ENCODE measurements around the gene CIC. TPM values are rescaled to one million over a fixed set of nuclear protein-coding genes. Genes with fewer than 3 reads are reported as not detected.
A peak's percentile ranks its signal among the peaks of the same experiment; 100 is the strongest.

Gene CIC
- total and polyA plus RNA-seq, 9 of the 15 experiments (the other 6 are each of a cell fraction or from before 2014, with no cell fraction given) = 0.07 to 44.7 (median 8.6) TPM

DNA sequence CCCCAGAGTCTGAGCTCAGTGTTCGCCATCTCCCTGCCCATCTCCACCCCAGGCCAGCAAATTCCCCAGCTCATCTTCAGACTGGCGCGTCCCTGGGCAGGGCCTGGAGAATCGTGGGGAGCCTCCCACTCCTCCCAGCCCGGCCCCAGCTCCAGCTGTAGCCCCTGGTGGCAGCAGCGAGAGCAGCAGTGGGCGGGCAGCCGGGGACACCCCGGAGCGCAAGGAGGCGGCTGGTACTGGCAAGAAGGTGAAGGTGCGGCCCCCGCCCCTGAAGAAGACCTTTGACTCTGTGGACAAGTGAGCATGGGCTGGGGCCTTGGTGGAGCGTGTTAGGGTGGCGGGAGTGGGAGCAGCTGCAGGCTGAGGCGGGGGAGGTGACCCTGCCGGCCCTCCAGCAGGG, 24.5 kb downstream of the CIC start:
- Histone ChIP-seq H3K79me2 (ENCODE audit: control insufficient read depth, insufficient read depth, low read length) (no peaks in the 10 kb centered on the region), H2AFZ (ENCODE audit: low read depth, low read length) (no peak overlapping the region), H3K9me3 (replicated peaks; ENCODE audit: control insufficient read depth, insufficient read depth, low read depth, low read length) (no peaks in the 10 kb centered on the region), H3K4me3 (no peak overlapping the region), H3K4me2 (ENCODE audit: insufficient read depth, low read length) (no peak overlapping the region), H4K20me1 (replicated peaks; ENCODE audit: control insufficient read depth, insufficient read depth, low read length) (peaks cover 7% of the 10 kb centered on the region; the same call in 1 of the 2 replicates), H3K4me1 (replicated peaks in 1 of 2; ENCODE audit: control insufficient read depth in 2 of 2, insufficient read depth in 2 of 2, low read length in 2 of 2) (peaks cover 0 to 68% of the 10 kb centered on the region in 2 experiments; a peak in 3 of 5 replicates), H3K27ac (ENCODE audit: extremely low read depth, low read depth, low read length) (no peak overlapping the region), H3K9me1 (ENCODE audit: control insufficient read depth, insufficient read depth, low read length) (no peaks in the 10 kb centered on the region), H3K9ac (ENCODE audit: insufficient read depth in 1 of 2, low read depth in 2 of 2, low read length in 2 of 2) (0 out of 4 replicates have a peak overlapping the region, but pooled peaks of 1 of the 2 experiments have one; percentile 9), H3K36me3 (ENCODE audit: control insufficient read depth, insufficient read depth, low read length) (peaks cover 89% of the 10 kb centered on the region; the same call in 2 of the 3 replicates), H3K27me3 (ENCODE audit: control insufficient read depth in 2 of 2, insufficient read depth in 2 of 2, low read length in 2 of 2) (no peaks in the 10 kb centered on the region)
- ChIA-PET POLR2A (interaction anchor here (0.6 to 1.2 kb wide), 3 partner anchors 8 to 47 kb away, joined by 3 to 5 read pairs (median 3); partner anchors contain the start of genes PAFAH1B3 and PRR19), CTCF (ENCODE audit: low intra/inter-chr PET ratio) (no interaction called here)
- intact Hi-C loops (cut with micrococcal nuclease) = no loop called here
- in situ Hi-C loops (cut with MboI) = no loop called here
- WGBS (ENCODE audit: insufficient coverage, low coverage, missing lambda C conversion rate) = 89% methylated on average over 6 of the region's 17 CpGs
- ATAC-seq (no peak), DNase-seq (ENCODE audit: extremely low read depth in 1 of 4, low spot score in 3 of 4) (no peak), FAIRE-seq (no peak)
- TF ChIP-seq, protein P1, sequence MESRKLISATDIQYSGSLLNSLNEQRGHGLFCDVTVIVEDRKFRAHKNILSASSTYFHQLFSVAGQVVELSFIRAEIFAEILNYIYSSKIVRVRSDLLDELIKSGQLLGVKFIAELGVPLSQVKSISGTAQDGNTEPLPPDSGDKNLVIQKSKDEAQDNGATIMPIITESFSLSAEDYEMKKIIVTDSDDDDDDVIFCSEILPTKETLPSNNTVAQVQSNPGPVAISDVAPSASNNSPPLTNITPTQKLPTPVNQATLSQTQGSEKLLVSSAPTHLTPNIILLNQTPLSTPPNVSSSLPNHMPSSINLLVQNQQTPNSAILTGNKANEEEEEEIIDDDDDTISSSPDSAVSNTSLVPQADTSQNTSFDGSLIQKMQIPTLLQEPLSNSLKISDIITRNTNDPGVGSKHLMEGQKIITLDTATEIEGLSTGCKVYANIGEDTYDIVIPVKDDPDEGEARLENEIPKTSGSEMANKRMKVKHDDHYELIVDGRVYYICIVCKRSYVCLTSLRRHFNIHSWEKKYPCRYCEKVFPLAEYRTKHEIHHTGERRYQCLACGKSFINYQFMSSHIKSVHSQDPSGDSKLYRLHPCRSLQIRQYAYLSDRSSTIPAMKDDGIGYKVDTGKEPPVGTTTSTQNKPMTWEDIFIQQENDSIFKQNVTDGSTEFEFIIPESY (CRISPR knock-in tag; IDR thresholded peaks at IDR 0.05) = peak; percentile 79
- TF ChIP-seq, protein P2, sequence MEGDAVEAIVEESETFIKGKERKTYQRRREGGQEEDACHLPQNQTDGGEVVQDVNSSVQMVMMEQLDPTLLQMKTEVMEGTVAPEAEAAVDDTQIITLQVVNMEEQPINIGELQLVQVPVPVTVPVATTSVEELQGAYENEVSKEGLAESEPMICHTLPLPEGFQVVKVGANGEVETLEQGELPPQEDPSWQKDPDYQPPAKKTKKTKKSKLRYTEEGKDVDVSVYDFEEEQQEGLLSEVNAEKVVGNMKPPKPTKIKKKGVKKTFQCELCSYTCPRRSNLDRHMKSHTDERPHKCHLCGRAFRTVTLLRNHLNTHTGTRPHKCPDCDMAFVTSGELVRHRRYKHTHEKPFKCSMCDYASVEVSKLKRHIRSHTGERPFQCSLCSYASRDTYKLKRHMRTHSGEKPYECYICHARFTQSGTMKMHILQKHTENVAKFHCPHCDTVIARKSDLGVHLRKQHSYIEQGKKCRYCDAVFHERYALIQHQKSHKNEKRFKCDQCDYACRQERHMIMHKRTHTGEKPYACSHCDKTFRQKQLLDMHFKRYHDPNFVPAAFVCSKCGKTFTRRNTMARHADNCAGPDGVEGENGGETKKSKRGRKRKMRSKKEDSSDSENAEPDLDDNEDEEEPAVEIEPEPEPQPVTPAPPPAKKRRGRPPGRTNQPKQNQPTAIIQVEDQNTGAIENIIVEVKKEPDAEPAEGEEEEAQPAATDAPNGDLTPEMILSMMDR (IDR thresholded peaks at IDR 0.05 in 2 of 3, conservative IDR thresholded peaks at IDR 0.05 in 1 of 3; ENCODE audit: insufficient read depth in 2 of 3, low read depth in 1 of 3, low read length in 3 of 3) = peak in 1 of 3 experiments; percentile 5; a peak in 1 of 6 replicates
- TF ChIP-seq, protein P3, sequence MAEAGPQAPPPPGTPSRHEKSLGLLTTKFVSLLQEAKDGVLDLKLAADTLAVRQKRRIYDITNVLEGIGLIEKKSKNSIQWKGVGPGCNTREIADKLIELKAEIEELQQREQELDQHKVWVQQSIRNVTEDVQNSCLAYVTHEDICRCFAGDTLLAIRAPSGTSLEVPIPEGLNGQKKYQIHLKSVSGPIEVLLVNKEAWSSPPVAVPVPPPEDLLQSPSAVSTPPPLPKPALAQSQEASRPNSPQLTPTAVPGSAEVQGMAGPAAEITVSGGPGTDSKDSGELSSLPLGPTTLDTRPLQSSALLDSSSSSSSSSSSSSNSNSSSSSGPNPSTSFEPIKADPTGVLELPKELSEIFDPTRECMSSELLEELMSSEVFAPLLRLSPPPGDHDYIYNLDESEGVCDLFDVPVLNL (CRISPR knock-in tag; IDR thresholded peaks at IDR 0.05; ENCODE audit: low read depth) = no peak
- TF ChIP-seq, protein P4, sequence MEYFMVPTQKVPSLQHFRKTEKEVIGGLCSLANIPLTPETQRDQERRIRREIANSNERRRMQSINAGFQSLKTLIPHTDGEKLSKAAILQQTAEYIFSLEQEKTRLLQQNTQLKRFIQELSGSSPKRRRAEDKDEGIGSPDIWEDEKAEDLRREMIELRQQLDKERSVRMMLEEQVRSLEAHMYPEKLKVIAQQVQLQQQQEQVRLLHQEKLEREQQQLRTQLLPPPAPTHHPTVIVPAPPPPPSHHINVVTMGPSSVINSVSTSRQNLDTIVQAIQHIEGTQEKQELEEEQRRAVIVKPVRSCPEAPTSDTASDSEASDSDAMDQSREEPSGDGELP (CRISPR knock-in tag; IDR thresholded peaks at IDR 0.05; ENCODE audit: borderline replicate concordance) = peak; percentile 46; the same call in 1 of the 2 replicates
- TF ChIP-seq HCFC1 (IDR thresholded peaks at IDR 0.05; ENCODE audit: low read depth, low read length) (no peak), RBFOX2 (IDR thresholded peaks at IDR 0.05; ENCODE audit: low read depth, low read length) (peak; percentile 19; the same call in 1 of the 2 replicates), POLR2A (conservative IDR thresholded peaks at IDR 0.05) (0 out of 2 replicates have a peak, but pooled peaks have one; percentile 5), ZNF444 (CRISPR knock-in tag; IDR thresholded peaks at IDR 0.05) (no peak), POLR2G (IDR thresholded peaks at IDR 0.05; ENCODE audit: low read depth, low read length) (0 out of 2 replicates have a peak, but pooled peaks have one; percentile 23)
- no TSS peak for BruUV-seq (replicated peaks)
